GM12873 (cell line): Measurements from ENCODE around the gene EXOC6B.

Source experiments
- TF ChIP-seq, protein P1 (sequence below): IDR thresholded peaks from 2 replicates; pipeline ENCODE4 v1.5.1; 2012; ENCODE audit warnings: low read depth, mild to moderate bottlenecking, moderate library complexity, low read length, control low read depth; ENCODE audit not compliant: insufficient read depth; ENCODE audit errors: missing control alignments

The EXOC6B gene

DNA sequence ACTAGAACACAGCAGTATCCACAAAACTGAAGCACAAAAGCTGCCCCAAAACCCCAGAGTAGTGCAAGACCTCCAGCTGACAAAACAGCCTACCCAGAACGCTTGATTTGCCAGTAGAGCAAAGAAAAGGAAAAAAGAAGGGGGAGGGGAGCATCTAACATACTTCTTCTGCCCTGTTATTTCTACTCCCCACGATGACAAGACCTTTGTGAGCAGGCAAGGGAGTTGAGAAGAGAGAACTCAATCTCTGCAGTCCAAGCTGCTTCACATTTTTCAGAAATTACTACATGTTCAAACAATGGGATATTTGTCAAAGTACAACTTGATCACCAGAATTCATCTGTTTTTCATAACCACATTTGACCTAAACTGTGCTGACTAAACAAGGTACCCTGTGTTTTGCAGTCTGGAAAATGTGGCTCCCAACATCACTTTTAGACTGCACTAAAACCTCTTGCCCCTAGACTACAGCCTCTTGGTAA, 286.7 kb downstream of the EXOC6B start:
- TF ChIP-seq, protein P1, sequence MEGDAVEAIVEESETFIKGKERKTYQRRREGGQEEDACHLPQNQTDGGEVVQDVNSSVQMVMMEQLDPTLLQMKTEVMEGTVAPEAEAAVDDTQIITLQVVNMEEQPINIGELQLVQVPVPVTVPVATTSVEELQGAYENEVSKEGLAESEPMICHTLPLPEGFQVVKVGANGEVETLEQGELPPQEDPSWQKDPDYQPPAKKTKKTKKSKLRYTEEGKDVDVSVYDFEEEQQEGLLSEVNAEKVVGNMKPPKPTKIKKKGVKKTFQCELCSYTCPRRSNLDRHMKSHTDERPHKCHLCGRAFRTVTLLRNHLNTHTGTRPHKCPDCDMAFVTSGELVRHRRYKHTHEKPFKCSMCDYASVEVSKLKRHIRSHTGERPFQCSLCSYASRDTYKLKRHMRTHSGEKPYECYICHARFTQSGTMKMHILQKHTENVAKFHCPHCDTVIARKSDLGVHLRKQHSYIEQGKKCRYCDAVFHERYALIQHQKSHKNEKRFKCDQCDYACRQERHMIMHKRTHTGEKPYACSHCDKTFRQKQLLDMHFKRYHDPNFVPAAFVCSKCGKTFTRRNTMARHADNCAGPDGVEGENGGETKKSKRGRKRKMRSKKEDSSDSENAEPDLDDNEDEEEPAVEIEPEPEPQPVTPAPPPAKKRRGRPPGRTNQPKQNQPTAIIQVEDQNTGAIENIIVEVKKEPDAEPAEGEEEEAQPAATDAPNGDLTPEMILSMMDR: no peak

DNA sequence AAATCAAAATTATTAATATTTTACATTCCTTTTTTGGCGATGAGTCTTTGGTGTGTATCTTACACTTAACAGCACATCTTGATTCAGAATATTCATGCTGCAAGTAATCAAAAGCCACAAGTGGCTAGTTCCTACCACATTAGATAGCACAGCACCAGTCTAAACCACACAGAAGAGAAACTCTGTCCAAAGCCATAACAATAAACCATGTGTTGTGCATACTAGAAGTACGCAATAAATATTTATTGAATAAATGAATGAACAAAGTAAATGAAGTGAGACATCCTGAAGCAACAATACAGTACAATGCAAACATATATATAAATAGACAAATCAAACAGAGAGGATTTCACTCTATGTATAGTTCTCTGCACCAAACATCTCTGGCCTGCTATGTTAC, 287.3 kb downstream of the EXOC6B start:
- TF ChIP-seq, protein P1: no peak

- TF ChIP-seq, protein P1: no peak
Observed at GRCh38 chr2:72533765-72534164, 292.1 kb downstream of the EXOC6B start.

- TF ChIP-seq, protein P1: no peak
Observed at GRCh38 chr2:72527424-72527823, 298.4 kb downstream of the EXOC6B start.

- TF ChIP-seq, protein P1: no peak
Observed at GRCh38 chr2:72526623-72527022, 299.2 kb downstream of the EXOC6B start.

- TF ChIP-seq, protein P1: no peak
Observed at GRCh38 chr2:72524071-72524470, 301.8 kb downstream of the EXOC6B start.

GRCh38 chr2:72515696-72516095, 310.1 kb downstream of the EXOC6B start:
- TF ChIP-seq, protein P1: no peak
